PFSK-1 (cell line): ENCODE data around the gene ELF3.

Source experiments
- POLR2AphosphoS5 ChIP-seq: IDR thresholded peaks from 2 replicates; pipeline ENCODE4 v1.6.1; 2012; ENCODE audit warnings: low read depth, mild to moderate bottlenecking, control low read depth, low read length, moderate library complexity
- REST ChIP-seq, 2 experiments: IDR thresholded peaks; 2 replicates each; pipeline versions ENCODE4 v1.6.1 to v1.8.0; 2011 to 2012; ENCODE audit warnings: low read depth in 2 of 2, low read length in 2 of 2, control low read depth in 1 of 2, inconsistent platforms in 1 of 2, mild to moderate bottlenecking in 1 of 2, moderate library complexity in 1 of 2; ENCODE audit not compliant: insufficient read depth in 1 of 2
- SIN3A ChIP-seq: IDR thresholded peaks from 2 replicates; pipeline ENCODE4 v1.6.1; 2012; ENCODE audit warnings: mild to moderate bottlenecking, low read length, moderate library complexity, borderline replicate concordance; ENCODE audit not compliant: insufficient read depth
- TAF1 ChIP-seq: IDR thresholded peaks from 2 replicates; pipeline ENCODE4 v1.6.1; 2012; ENCODE audit warnings: low read length, control low read depth, borderline replicate concordance; ENCODE audit not compliant: insufficient read depth

- TF ChIP-seq TAF1 (no peak), POLR2AphosphoS5 (no peak), REST (IDR thresholded peaks at IDR 0.05; ENCODE audit: insufficient read depth in 1 of 2, low read depth in 2 of 2, low read length in 2 of 2) (no peak), SIN3A (no peak)
Observed at GRCh38 chr1:202031796-202032195, 21.4 kb downstream of the ELF3 start.
